H1 (cell line): ENCODE data around the gene GGT6. TPM values are rescaled to one million over a fixed set of nuclear protein-coding genes. Genes with fewer than 3 reads are reported as not detected.
A peak's percentile ranks its signal among the peaks of the same experiment; 100 is the strongest.

Experiments used
- CTCF ChIA-PET: fragments of 300-600 bp; sonication (Branson Sonifier 250); formaldehyde crosslinking; loops from one replicate; lab custom pipeline; 2021; ENCODE audit not compliant: partially characterized antibody; lab: Charles Lee
- POLR2A ChIA-PET: fragments of 300-600 bp; sonication (Branson Sonifier 250); formaldehyde crosslinking; loops from one replicate; lab custom pipeline; 2021; ENCODE audit warnings: inconsistent platforms; ENCODE audit not compliant: partially characterized antibody; lab: Charles Lee
- DNase-seq, 2 experiments: peaks; one replicate each; pipeline versions ENCODE4 v3.0.0 to v3.0.0-alpha.2; 2010 to 2022; ENCODE audit warnings: low spot score in 2 of 2, low read depth in 1 of 2, mixed read lengths in 1 of 2
- FAIRE-seq: peaks from 2 replicates; lab custom pipeline; 2011; peaks lifted over from hg19 to GRCh38; lab: Jason Lieb, UNC
- H2AFZ ChIP-seq: 2 replicates; pipeline ENCODE4 v1.8.1; 2012; ENCODE audit warnings: low read length, inconsistent platforms
- H2AK5ac ChIP-seq: 2 replicates; pipeline ENCODE4 v1.6.1; 2013; ENCODE audit warnings: low read depth, low read length
- H2BK120ac ChIP-seq: replicated peaks from 2 replicates; pipeline ENCODE3; 2013; ENCODE audit warnings: low read depth, low read length, inconsistent platforms
- H2BK12ac ChIP-seq: 2 replicates; pipeline ENCODE4 v1.6.1; 2013; ENCODE audit warnings: low read depth, low read length
- H2BK15ac ChIP-seq: 2 replicates; pipeline ENCODE4 v1.6.1; 2013; ENCODE audit warnings: low read length
- H2BK20ac ChIP-seq: 2 replicates; pipeline ENCODE4 v1.6.1; 2013; ENCODE audit warnings: low read length
- H2BK5ac ChIP-seq: 2 replicates; pipeline ENCODE4 v1.6.1; 2013; ENCODE audit warnings: low read depth, low read length
- H3K14ac ChIP-seq: 2 replicates; pipeline ENCODE4 v1.6.1; 2013; ENCODE audit warnings: inconsistent platforms; ENCODE audit not compliant: insufficient read length
- H3K18ac ChIP-seq: 2 replicates; pipeline ENCODE4 v1.6.1; 2013; ENCODE audit warnings: low read length; ENCODE audit errors: extremely low read depth
- H3K23ac ChIP-seq: 2 replicates; pipeline ENCODE4 v1.6.1; 2013; ENCODE audit warnings: inconsistent platforms; ENCODE audit not compliant: insufficient read length
- H3K23me2 ChIP-seq: 2 replicates; pipeline ENCODE4 v1.6.1; 2013; ENCODE audit warnings: low read depth, low read length
- H3K27ac ChIP-seq: 2 replicates; pipeline ENCODE4 v1.6.1; 2011; ENCODE audit warnings: low read depth, low read length, inconsistent platforms
- H3K27me3 ChIP-seq, 4 experiments: replicated peaks in 1 of 4; 1 replicate in 1 of 4; 2 replicates in 3 of 4; pipeline versions ENCODE4 v1.6.1 to v1.8.1; 2011 to 2013; ENCODE audit warnings: low read length in 3 of 4, mild to moderate bottlenecking in 3 of 4, inconsistent platforms in 2 of 4, mixed read lengths in 2 of 4, moderate library complexity in 1 of 4; ENCODE audit not compliant: control insufficient read depth in 3 of 4, insufficient read depth in 3 of 4; ENCODE audit errors: extremely low read depth in 1 of 4
- H3K36me3 ChIP-seq, 4 experiments: 2 replicates each; pipeline versions ENCODE4 v1.6.1 to v1.8.1; 2011 to 2013; ENCODE audit warnings: mild to moderate bottlenecking in 4 of 4, low read length in 3 of 4, moderate library complexity in 2 of 4, control low read depth in 1 of 4, inconsistent platforms in 1 of 4; ENCODE audit not compliant: insufficient read depth in 4 of 4, control insufficient read depth in 2 of 4
- H3K4ac ChIP-seq: replicated peaks from 2 replicates; pipeline ENCODE3; 2013; ENCODE audit warnings: low read length, low read depth, mixed read lengths, inconsistent platforms; ENCODE audit not compliant: insufficient read length
- H3K4me1 ChIP-seq, 4 experiments: replicated peaks in 1 of 4; 1 replicate in 1 of 4; 2 replicates in 3 of 4; pipeline versions ENCODE4 v1.6.1 to v1.8.1; 2011 to 2013; ENCODE audit warnings: low read length in 3 of 4, inconsistent platforms in 2 of 4, mixed read lengths in 1 of 4; ENCODE audit not compliant: insufficient read depth in 4 of 4, control insufficient read depth in 3 of 4
- H3K4me2 ChIP-seq, 2 experiments: 2 replicates each; pipeline versions ENCODE4 v1.6.1 to v1.8.1; 2011 to 2013; ENCODE audit warnings: low read depth in 2 of 2, low read length in 2 of 2, control low read depth in 1 of 2, inconsistent platforms in 1 of 2, mild to moderate bottlenecking in 1 of 2; ENCODE audit not compliant: insufficient read depth in 1 of 2
- H3K4me3 ChIP-seq, 4 experiments: fragments of 200-600, 300-600 bp in 1 of 4; sonication (generic), shearing (Covaris generic), sonication (Bioruptor Twin) in 1 of 4; 2 replicates each; pipeline versions ENCODE4 v1.5.1 to v1.8.1; 2011 to 2016; ENCODE audit warnings: low read length in 4 of 4, low read depth in 3 of 4, control low read depth in 2 of 4, inconsistent platforms in 2 of 4, mild to moderate bottlenecking in 2 of 4, mixed read lengths in 1 of 4, moderate library complexity in 1 of 4; ENCODE audit not compliant: insufficient read depth in 2 of 4; ENCODE audit errors: extremely low read depth in 1 of 4
- H3K56ac ChIP-seq: replicated peaks from 2 replicates; pipeline ENCODE3; 2013; ENCODE audit warnings: low read depth, mild to moderate bottlenecking, mixed read lengths, low read length, inconsistent platforms; ENCODE audit not compliant: insufficient read length
- H3K79me1 ChIP-seq: 2 replicates; pipeline ENCODE4 v1.6.1; 2013; ENCODE audit warnings: low read depth, low read length, control low read depth
- H3K79me2 ChIP-seq, 2 experiments: 2 replicates each; pipeline versions ENCODE4 v1.6.1 to v1.8.1; 2012 to 2013; ENCODE audit warnings: low read length in 2 of 2, mild to moderate bottlenecking in 2 of 2, inconsistent platforms in 1 of 2; ENCODE audit not compliant: insufficient read depth in 2 of 2, control insufficient read depth in 1 of 2
- H3K9ac ChIP-seq, 4 experiments: replicated peaks in 1 of 4; 1 replicate in 1 of 4; 2 replicates in 3 of 4; pipeline versions ENCODE4 v1.6.1 to v1.8.1; 2011 to 2013; ENCODE audit warnings: low read depth in 3 of 4, low read length in 3 of 4, control low read depth in 2 of 4, mild to moderate bottlenecking in 2 of 4, moderate library complexity in 2 of 4, inconsistent platforms in 1 of 4; ENCODE audit errors: extremely low read depth in 1 of 4
- H3K9me3 ChIP-seq, 2 experiments: 2 replicates each; pipeline versions ENCODE4 v1.6.1 to v1.8.1; 2012 to 2013; ENCODE audit warnings: mild to moderate bottlenecking in 2 of 2, moderate library complexity in 2 of 2, control low read depth in 1 of 2, inconsistent platforms in 1 of 2, low read depth in 1 of 2, low read length in 1 of 2, mixed read lengths in 1 of 2; ENCODE audit not compliant: insufficient read depth in 2 of 2
- H4K20me1 ChIP-seq, 2 experiments: replicated peaks in 1 of 2; 2 replicates each; pipeline versions ENCODE3 to v1.8.1; 2011 to 2013; ENCODE audit warnings: inconsistent platforms in 2 of 2, low read length in 2 of 2, mild to moderate bottlenecking in 1 of 2; ENCODE audit not compliant: insufficient read depth in 2 of 2, control insufficient read depth in 1 of 2
- H4K5ac ChIP-seq: 2 replicates; pipeline ENCODE4 v1.6.1; 2013; ENCODE audit warnings: low read length, low read depth, mixed read lengths, inconsistent platforms; ENCODE audit not compliant: insufficient read length
- H4K8ac ChIP-seq: 2 replicates; pipeline ENCODE4 v1.8.0; 2013; ENCODE audit warnings: mild to moderate bottlenecking, moderate library complexity, low read length, inconsistent platforms; ENCODE audit not compliant: insufficient read depth; ENCODE audit errors: extremely low read depth
- H4K91ac ChIP-seq: replicated peaks from 2 replicates; pipeline ENCODE3; 2013; ENCODE audit warnings: low read length, mixed read lengths, inconsistent platforms; ENCODE audit not compliant: insufficient read length
- CBX8 ChIP-seq: fragments of 300-800, 300-1000 bp; sonication (generic); IDR thresholded peaks from 2 replicates; pipeline ENCODE4 v1.7.1; 2016; ENCODE audit warnings: low read depth, low read length, borderline replicate concordance
- E2F6 ChIP-seq: IDR thresholded peaks from 2 replicates; pipeline ENCODE4 v1.6.1; 2012; ENCODE audit warnings: inconsistent platforms
- GTF2F1 ChIP-seq: IDR thresholded peaks from 2 replicates; pipeline ENCODE4 v1.6.1; 2012; ENCODE audit warnings: low read depth, low read length, improper control_type of control experiment, borderline replicate concordance
- MAFK ChIP-seq: IDR thresholded peaks from 2 replicates; pipeline ENCODE4 v1.6.1; 2012; ENCODE audit warnings: low read depth, mild to moderate bottlenecking, improper control_type of control experiment, low read length
- POLR2A ChIP-seq, 2 experiments: IDR thresholded peaks; 1 replicate in 1 of 2; 2 replicates in 1 of 2; pipeline ENCODE4 v1.6.1; 2011; ENCODE audit warnings: low read depth in 2 of 2, low read length in 2 of 2, mild to moderate bottlenecking in 2 of 2; ENCODE audit errors: control extremely low read depth in 1 of 2
- RFX5 ChIP-seq: IDR thresholded peaks from 2 replicates; pipeline ENCODE4 v1.6.1; 2011; ENCODE audit warnings: low read depth, low read length, improper control_type of control experiment, borderline replicate concordance
- SP2 ChIP-seq: IDR thresholded peaks from 2 replicates; pipeline ENCODE4 v1.6.1; 2012; ENCODE audit warnings: mild to moderate bottlenecking, low read length, inconsistent platforms
- SP4 ChIP-seq: IDR thresholded peaks from 2 replicates; pipeline ENCODE4 v1.6.1; 2012; ENCODE audit warnings: low read length, inconsistent platforms
- WGBS, 2 experiments: shearing (Covaris generic) in 1 of 2; methylation state at CpG; one replicate each; pipeline versions ENCODE4 v1.1.6 to v1.1.7; 2013 to 2015; ENCODE audit warnings: low lambda C conversion rate in 2 of 2, mixed read lengths in 2 of 2, inconsistent platforms in 1 of 2, low coverage in 1 of 2, missing lambda C conversion rate in 1 of 2; ENCODE audit not compliant: insufficient replicate concordance in 2 of 2, insufficient coverage in 1 of 2, insufficient read length in 1 of 2; ENCODE audit errors: extremely low coverage in 1 of 2, missing lambda C conversion rate in 1 of 2; 5-methylcytosine and 5-hydroxymethylcytosine counted together
- polyA plus RNA-seq, 7 experiments: library from polyadenylated mRNA; depleted of rRNA in 3 of 7; stranded (reverse) in 5 of 7; unstranded in 2 of 7; fragments of >200 nt in 5 of 7; fragments of 200-250 nt in 2 of 7; gene quantifications; 1 replicate in 5 of 7; 2 replicates in 1 of 7; 4 replicates in 1 of 7; pipeline versions ENCODE4 v1.2.1 to v1.2.3, GENCODE V29; 2011 to 2013; ENCODE audit warnings: missing spikeins in 2 of 7, mixed read lengths in 2 of 7
- total RNA-seq: library from RNA; stranded (reverse); fragmentation: NEBNext Ultra II Directional; extraction: Animal tissue kit (Norgen Biotek cat#: 25700); gene quantifications from 2 replicates; pipeline ENCODE4 v1.2.1, GENCODE V29; 2021

Gene GGT6
- total and polyA plus RNA-seq, 2 of the 8 experiments (the other 6 are each of a cell fraction or from before 2014, with no cell fraction given), result 0.18 TPM; not detected in 1

DNA sequence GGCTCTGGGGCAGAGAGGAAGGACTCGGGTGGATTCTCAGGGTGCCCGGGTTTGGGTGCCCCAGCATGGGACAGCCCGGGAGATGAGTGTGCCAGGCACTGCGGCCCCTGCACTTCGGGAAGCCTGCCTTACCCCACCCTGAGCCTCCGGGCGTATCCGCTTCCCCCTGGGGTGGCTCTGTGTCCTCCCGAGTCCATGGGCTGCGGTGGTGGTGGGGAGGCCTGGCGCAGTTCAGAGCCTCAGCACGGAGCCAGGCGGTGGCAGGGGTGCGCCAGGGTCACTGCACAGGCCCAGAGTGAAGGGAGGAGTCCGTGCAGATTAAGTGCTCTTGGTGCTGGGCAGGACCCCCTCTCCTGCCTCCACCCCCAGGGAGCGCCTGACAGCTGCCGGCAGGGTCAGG is 25.9 kb downstream of the GGT6 start:
- no peak overlapping the region for H3K9ac ChIP-seq
- H2BK120ac ChIP-seq, result no peak overlapping the region
- H2BK15ac ChIP-seq, result no peak overlapping the region
- H4K8ac ChIP-seq, result no peak overlapping the region
- H3K14ac ChIP-seq, result no peak overlapping the region
- H3K4me3 ChIP-seq, result no peak overlapping the region
- H2BK12ac ChIP-seq, result no peak overlapping the region
- H2BK5ac ChIP-seq, result no peak overlapping the region
- FAIRE-seq, result no peak
- no peaks in the 10 kb centered on the region for H3K79me2 ChIP-seq
- peaks cover 0 to 36% (median 21%) of the 10 kb centered on the region in 4 experiments; a peak in 4 of 7 replicates for H3K27me3 ChIP-seq
- H3K9me3 ChIP-seq, result no peaks in the 10 kb centered on the region
- POLR2A ChIA-PET, result interaction anchor here (1.0 to 37.1 kb wide), 6 partner anchors 5 to 123 kb away, joined by 3 to 546 read pairs (median 6); partner anchors contain the start of genes GGT6 and MYBBP1A
- no peak overlapping the region for H3K56ac ChIP-seq
- CTCF ChIA-PET, result interaction anchor here (0.6 to 3.0 kb wide), 5 partner anchors 9 to 63 kb away, joined by 3 to 12 read pairs (median 3); partner anchors contain the start of genes GGT6 and SPNS2
- H3K4me1 ChIP-seq, result peaks cover 0 to 29% (median 16%) of the 10 kb centered on the region in 4 experiments; a peak in 6 of 7 replicates
- no peak overlapping the region for H4K5ac ChIP-seq
- H3K27ac ChIP-seq, result no peak overlapping the region
- H3K4ac ChIP-seq, result no peak overlapping the region
- H3K23me2 ChIP-seq, result peaks cover 4% of the 10 kb centered on the region; the same call in 1 of the 2 replicates
- no peak overlapping the region for H3K4me2 ChIP-seq
- DNase-seq, result no peak
- peaks cover 0 to 10% (median 6%) of the 10 kb centered on the region in 4 experiments; a peak in 4 of 8 replicates for H3K36me3 ChIP-seq
- H3K18ac ChIP-seq, result no peak overlapping the region
- no peak overlapping the region for H2AFZ ChIP-seq
- no peak overlapping the region for H2BK20ac ChIP-seq
- H4K20me1 ChIP-seq, result peaks cover 8 to 11% of the 10 kb centered on the region in 2 experiments
- H3K79me1 ChIP-seq, result no peaks in the 10 kb centered on the region
- H4K91ac ChIP-seq, result peak overlapping the region; percentile 27
- WGBS, 2 experiments, result 83% methylated on average over 14 of the region's 17 CpGs; no CpG with 5 or more reads in 1 of the 2 experiments
- no peak overlapping the region for H3K23ac ChIP-seq
- TF ChIP-seq CBX8 (no peak), SP4 (no peak), SP2 (no peak), MAFK (no peak), GTF2F1 (no peak), POLR2A (IDR thresholded peaks at IDR 0.05; ENCODE audit: control extremely low read depth in 1 of 2, low read depth in 2 of 2, low read length in 2 of 2) (0 out of 3 replicates have a peak, but pooled peaks of 1 of the 2 experiments have one; percentile 2), E2F6 (no peak), RFX5 (no peak)
- no peak overlapping the region for H2AK5ac ChIP-seq
